Liver (tissue), 3 donors: ENCODE data around the gene TEX44.

Experiments used
- GABPA ChIP-seq, 2 donors: IDR thresholded peaks in 1 of 2; conservative IDR thresholded peaks in 1 of 2; 2 replicates each; pipeline ENCODE4 v1.6.1; 2016; ENCODE audit warnings: antibody characterized with exemption in 2 of 2, mild to moderate bottlenecking in 1 of 2, moderate library complexity in 1 of 2
- RAD21 ChIP-seq, 2 donors: IDR thresholded peaks; 2 replicates each; pipeline ENCODE4 v1.6.1; 2016; ENCODE audit warnings: antibody characterized with exemption in 2 of 2, mild to moderate bottlenecking in 2 of 2
- TF ChIP-seq, protein P1 (sequence below): IDR thresholded peaks from 2 replicates; pipeline ENCODE4 v1.6.1; 2016; ENCODE audit warnings: antibody characterized with exemption, mild to moderate bottlenecking
- TF ChIP-seq, protein P2 (sequence below): IDR thresholded peaks from 2 replicates; pipeline ENCODE4 v1.6.1; 2016; ENCODE audit warnings: antibody characterized with exemption
- TF ChIP-seq, protein P3 (sequence below): fragments of 150-350 bp; IDR thresholded peaks from 2 replicates; pipeline ENCODE4 v1.5.1; 2017; ENCODE audit warnings: improper control_type of control experiment, low read depth, low read length; ENCODE audit not compliant: missing input control
- donor health status: healthy.
- donor health status: healthy.

DNA sequence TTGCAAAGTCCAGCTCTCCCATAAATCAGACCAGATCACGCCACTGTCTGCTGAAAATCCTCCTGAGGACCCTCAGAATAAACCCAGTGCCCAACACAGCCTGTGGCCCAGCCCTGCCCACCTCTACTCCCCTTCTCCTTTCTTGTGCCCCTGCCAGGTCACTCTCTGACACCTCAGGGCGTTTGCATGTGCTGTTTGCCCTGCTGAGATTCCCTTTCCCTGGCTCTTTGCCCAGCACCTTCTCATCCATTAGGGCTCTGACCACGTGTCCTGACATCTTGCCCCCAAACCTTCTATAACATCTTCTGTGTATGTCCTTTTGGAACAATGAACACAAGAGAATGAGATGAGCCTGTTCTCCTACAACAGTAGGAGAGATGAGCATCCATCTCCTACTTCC lies 43.9 kb upstream of the TEX44 start:
- TF ChIP-seq, protein P1, sequence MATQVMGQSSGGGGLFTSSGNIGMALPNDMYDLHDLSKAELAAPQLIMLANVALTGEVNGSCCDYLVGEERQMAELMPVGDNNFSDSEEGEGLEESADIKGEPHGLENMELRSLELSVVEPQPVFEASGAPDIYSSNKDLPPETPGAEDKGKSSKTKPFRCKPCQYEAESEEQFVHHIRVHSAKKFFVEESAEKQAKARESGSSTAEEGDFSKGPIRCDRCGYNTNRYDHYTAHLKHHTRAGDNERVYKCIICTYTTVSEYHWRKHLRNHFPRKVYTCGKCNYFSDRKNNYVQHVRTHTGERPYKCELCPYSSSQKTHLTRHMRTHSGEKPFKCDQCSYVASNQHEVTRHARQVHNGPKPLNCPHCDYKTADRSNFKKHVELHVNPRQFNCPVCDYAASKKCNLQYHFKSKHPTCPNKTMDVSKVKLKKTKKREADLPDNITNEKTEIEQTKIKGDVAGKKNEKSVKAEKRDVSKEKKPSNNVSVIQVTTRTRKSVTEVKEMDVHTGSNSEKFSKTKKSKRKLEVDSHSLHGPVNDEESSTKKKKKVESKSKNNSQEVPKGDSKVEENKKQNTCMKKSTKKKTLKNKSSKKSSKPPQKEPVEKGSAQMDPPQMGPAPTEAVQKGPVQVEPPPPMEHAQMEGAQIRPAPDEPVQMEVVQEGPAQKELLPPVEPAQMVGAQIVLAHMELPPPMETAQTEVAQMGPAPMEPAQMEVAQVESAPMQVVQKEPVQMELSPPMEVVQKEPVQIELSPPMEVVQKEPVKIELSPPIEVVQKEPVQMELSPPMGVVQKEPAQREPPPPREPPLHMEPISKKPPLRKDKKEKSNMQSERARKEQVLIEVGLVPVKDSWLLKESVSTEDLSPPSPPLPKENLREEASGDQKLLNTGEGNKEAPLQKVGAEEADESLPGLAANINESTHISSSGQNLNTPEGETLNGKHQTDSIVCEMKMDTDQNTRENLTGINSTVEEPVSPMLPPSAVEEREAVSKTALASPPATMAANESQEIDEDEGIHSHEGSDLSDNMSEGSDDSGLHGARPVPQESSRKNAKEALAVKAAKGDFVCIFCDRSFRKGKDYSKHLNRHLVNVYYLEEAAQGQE = no peak
- no peak for TF ChIP-seq GABPA (IDR thresholded peaks at IDR 0.05 in 1 of 2, conservative IDR thresholded peaks at IDR 0.05 in 1 of 2)
- TF ChIP-seq, protein P2, sequence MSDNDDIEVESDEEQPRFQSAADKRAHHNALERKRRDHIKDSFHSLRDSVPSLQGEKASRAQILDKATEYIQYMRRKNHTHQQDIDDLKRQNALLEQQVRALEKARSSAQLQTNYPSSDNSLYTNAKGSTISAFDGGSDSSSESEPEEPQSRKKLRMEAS = no peak
- TF ChIP-seq, protein P3, sequence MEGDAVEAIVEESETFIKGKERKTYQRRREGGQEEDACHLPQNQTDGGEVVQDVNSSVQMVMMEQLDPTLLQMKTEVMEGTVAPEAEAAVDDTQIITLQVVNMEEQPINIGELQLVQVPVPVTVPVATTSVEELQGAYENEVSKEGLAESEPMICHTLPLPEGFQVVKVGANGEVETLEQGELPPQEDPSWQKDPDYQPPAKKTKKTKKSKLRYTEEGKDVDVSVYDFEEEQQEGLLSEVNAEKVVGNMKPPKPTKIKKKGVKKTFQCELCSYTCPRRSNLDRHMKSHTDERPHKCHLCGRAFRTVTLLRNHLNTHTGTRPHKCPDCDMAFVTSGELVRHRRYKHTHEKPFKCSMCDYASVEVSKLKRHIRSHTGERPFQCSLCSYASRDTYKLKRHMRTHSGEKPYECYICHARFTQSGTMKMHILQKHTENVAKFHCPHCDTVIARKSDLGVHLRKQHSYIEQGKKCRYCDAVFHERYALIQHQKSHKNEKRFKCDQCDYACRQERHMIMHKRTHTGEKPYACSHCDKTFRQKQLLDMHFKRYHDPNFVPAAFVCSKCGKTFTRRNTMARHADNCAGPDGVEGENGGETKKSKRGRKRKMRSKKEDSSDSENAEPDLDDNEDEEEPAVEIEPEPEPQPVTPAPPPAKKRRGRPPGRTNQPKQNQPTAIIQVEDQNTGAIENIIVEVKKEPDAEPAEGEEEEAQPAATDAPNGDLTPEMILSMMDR = no peak
- no peak for TF ChIP-seq RAD21 (IDR thresholded peaks at IDR 0.05)
